NCI-H128 (cell line): ENCODE results near the gene DAP.
"Not testable (repeated sequence)": the region's sequence is repeated elsewhere in the genome, so short reads cannot be mapped to it uniquely, and the experiment has no call there.

Source experiments
- DNase-seq: peaks from one replicate; lab custom pipeline; 2025; ENCODE audit not compliant: unreplicated experiment; lab: John Stamatoyannopoulos, UW

Gene DAP

DNA sequence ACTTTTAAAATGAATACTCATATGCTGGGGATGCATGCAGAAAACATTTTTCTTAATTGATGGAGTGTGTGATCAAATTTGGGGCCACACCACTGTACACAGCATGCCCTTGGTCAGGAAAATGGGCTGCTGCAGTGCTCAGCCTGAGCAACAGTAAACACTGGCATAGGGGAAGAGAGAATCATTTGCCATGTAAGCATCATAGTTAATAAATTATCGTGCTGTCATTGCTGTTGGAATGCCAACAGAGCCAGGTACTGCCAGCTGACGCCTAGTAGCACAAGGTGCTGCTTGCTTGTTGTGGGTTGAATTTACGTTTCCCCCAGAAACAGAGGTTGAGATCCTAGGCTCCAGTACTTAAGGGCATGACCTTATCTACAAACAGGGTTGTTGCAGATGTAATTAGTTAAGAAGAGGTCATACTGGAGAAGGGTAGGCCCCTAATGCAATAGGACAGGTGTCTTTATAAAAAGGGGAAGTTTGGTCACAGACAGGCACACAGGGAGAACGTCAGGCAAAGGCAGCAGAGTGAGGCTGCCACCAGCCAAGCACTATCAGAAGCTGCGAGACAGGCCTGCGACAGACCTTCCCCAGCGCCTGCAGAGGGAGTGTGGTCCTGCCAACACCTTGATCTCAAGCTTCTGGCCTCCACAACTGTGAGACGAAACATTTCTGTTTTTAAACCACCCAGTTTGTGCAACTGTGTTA is 25.3 kb downstream of the DAP start:
- no peak for DNase-seq

- DNase-seq, result no peak
These were observed 26.1 kb downstream of the DAP start for GRCh38 chr5:10734832-10735523.

GRCh38 chr5:10734037-10734709 is 26.9 kb downstream of the DAP start:
- no peak for DNase-seq

- DNase-seq, result no peak
These were observed 27.6 kb downstream of the DAP start for GRCh38 chr5:10733426-10733825.

DNA sequence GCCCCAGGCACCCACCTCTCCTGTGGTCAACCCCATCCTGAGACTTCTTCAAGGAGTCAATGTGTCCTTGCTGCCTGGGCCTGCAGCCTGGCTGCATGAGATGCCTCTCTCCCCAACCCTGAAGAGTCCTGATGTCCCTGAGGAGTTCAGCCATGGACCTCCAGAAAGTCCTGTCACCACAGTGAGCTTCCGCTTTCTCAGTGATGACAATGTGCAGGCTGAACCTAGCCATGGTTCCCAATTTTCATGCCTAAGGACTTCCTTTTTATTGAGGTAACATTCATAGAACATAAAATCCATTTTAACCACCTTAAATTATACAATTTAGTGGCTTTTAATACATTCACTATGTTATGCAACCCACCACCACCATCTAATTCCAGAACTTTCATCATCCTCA is 29.1 kb downstream of the DAP start:
- DNase-seq, result no peak

DNA sequence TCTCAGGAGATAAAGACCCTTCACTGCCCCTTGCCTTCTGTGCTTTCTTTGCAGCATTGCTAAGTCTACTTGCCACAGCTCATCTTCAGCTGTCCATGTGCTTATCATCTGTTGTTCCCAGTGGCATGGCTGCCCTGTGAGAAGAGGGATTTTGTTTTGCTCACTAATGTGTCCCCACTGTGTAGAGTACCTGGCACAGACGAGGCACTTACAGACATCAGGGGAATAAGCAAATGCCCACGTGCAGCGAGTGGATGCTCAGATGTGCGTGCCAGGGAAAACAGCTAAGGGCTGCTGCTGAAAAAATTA is 31.0 kb downstream of the DAP start:
- DNase-seq, result no peak

- no peak for DNase-seq
These were observed 31.6 kb downstream of the DAP start for GRCh38 chr5:10729320-10730042.

- DNase-seq, result no peak
These were observed 32.4 kb downstream of the DAP start for GRCh38 chr5:10728679-10729078.

DNA sequence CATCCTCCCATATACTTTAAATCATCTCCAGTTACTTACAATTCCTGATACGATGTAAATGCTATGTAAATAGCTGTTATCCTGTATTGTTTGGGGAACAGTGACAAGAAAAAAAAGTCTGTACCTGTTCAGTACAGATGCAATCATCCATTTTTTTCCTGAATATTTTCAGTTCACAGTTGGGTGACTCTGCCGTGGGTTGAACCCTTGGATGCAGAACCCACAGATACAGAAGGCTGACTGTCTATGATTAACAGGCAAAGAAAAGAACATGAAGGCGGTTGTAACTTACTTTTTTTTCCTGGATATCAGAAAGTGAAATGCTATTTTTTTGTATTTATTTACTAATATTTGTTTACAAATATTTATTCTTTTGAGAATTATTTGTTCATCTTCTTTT is 33.2 kb downstream of the DAP start:
- no peak for DNase-seq

DNA sequence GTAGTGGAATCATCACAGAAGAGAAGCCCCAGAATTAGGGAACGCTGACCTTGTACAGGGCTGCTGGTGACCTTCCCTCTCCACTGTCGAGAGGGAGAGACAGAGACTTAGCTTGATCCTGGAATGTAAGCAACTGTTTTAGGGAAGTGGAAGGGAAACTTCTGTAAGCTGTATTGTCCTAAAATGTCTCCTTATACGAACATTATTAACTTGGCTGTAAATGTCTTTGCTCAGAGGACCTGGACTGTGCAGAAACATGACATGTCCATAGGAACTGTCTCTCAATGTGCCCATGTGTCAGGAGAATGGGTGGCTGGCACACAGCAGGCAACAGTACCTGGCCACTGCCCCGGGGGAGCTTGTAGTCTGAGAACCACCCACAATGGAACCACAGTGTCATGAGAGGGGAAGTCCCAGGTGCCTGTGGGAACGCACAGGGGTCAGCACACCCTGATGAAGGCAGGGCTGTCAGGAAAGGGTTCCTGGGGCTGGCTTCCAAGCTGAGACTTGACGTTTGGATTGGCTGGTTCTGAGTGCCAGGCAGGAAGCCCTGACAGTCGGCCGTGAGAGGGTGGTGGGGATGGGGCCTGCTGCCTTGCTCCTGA is 34.0 kb downstream of the DAP start:
- no peak for DNase-seq

DNA sequence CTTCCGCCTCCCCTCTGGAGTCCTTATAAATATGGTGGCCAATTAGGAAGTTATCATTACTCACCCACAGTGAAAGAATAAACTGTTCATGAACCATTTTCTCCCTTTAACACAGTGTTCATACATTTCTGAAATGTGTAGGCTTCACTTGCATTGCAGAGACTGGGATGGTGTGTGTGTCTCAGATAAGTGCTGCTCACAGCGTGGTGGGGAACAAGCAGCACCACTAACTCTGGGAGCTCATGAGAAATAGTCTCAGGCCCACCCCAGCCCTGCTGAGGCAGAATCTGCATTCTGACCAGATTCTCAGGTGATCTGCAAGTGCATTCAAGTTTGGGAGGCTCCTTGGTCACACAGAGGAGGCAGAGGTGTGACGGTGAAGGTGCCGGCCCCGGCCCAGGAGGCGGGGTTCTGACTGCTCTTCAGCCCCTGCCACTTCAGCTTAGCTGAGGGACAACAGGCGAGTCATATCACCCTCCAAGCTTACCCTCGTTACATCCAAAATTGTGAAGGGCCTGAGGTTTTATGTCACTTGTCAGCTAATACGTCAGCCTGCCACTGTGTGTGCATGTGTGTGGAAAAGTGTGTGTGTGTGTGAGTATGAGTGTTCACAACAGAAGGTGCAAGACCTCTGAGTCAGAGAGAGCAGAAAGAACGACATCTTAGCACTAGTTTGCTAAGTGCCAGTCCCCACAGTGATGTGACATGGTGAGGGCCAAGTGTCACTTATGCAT is 34.7 kb downstream of the DAP start:
- no peak for DNase-seq

GRCh38 chr5:10725636-10726035 is 35.4 kb downstream of the DAP start:
- no peak for DNase-seq

GRCh38 chr5:10724781-10725507 is 36.1 kb downstream of the DAP start:
- DNase-seq, result no peak

DNA sequence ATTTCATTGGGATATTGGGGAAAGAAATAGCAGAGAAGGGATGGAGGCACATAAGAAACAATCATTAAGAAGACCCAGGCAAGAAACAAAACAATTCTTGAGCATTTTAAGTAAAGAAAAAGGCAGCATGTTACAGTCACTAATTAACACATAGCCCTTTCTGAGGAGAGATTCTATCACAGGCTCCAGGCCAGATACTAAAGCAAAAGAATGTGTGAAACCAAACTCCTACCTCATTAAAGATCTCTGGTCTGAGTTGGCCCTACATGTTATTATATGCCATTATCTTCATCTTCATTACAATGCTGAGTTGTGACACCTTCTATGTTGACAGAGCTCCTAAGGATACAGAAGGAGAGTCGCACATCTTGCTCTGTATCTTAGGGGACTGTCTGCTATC is 37.5 kb downstream of the DAP start:
- no peak for DNase-seq

- not testable (repeated sequence) for DNase-seq
These were observed 40.3 kb downstream of the DAP start for GRCh38 chr5:10720766-10721165.

DNA sequence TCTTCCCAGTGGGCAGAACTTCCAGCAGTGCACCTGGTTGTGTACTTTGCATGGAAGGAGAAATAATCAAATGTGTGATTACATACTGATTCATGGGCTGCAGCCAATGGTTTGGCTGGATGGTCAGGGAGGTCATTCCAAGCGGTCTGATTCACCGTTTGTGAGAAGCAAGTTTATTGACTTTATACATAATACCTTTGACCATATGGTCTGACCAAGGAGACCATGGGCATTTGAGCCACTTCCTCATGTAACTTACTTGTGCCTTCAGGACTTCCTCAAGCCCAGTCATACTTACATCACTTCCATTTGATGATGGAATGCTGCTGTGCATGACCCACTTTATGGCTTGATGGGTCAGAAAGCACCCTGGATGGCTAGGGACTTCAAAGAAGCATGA is 41.1 kb downstream of the DAP start:
- DNase-seq, result no peak

- not testable (repeated sequence) for DNase-seq
These were observed 42.4 kb downstream of the DAP start for GRCh38 chr5:10718617-10719016.

DNA sequence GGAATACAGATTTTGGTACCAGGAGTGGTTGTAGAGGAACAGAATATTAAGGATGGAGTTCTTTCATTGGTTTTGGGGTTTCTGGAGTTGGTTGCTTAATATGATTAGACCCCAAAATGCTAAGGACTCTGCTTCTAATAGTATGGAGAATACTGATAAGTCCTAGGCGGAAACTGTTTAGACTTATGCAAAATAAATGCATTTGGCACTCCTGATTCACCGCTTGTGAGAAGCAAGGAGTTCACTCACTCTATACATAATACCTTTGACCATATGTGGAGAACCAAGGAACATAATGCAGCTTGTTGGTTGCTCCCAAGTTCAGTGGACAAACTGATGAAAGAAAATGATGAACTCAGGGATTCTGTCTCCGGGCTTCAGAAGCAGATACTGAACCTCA is 44.2 kb downstream of the DAP start:
- DNase-seq, result not testable (repeated sequence)

DNA sequence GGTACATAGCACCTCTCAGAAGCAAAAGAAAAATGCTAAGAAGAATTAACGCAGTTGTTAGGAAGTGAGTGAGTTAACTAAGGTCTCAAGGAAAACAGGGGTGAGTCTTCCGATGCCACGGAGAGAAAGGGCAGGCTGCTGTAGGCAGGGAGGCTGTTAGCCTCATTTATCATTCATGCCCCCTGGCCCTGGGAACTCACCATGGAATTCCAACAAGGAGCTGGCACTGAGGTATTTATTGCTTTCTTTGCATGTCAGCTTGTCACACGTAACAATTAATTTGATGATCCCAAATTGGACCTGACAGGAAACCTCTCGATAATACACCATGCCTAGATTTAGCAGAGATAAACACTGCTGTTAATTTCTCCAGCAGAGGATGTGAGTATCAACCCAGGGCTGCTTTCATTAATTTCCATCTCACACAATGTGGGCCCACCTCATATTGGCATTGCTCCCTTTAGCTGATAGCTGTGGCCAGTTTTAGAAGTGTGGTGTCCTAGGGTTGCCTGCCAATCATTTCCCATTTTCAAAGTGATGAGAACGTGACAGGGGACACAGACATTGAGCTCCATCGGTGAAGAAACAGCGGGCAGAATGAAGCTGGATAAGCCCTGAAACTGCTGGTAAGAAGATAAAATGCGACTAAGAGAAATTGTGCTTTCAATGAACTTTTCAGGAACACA is 45.3 kb downstream of the DAP start:
- DNase-seq, result no peak
